Measurements from ENCODE around the gene TSPYL4.

TSPYL4 gene

GRCh38 chr6:116221911-116222310 lies 32.0 kb downstream of the TSPYL4 start:
- no peak for DNase-seq

GRCh38 chr6:116221067-116221466 lies 32.8 kb downstream of the TSPYL4 start:
- DNase-seq: no peak

- DNase-seq: no peak
Observed at GRCh38 chr6:116218866-116219265, 35.0 kb downstream of the TSPYL4 start.

GRCh38 chr6:116218172-116218633 lies 35.7 kb downstream of the TSPYL4 start:
- no peak for DNase-seq

- peak in 1 of 14 donors; percentile 21 for DNase-seq
Observed at GRCh38 chr6:116217069-116217468, 36.8 kb downstream of the TSPYL4 start.

- no peak for DNase-seq
Observed at GRCh38 chr6:116215414-116215813, 38.5 kb downstream of the TSPYL4 start.

GRCh38 chr6:116214681-116215080 lies 39.2 kb downstream of the TSPYL4 start:
- DNase-seq: no peak

- DNase-seq: no peak
Observed at GRCh38 chr6:116210750-116211425, 43.0 kb downstream of the TSPYL4 start.

- DNase-seq: no peak
Observed at GRCh38 chr6:116210316-116210715, 43.6 kb downstream of the TSPYL4 start.

- no peak for DNase-seq
Observed at GRCh38 chr6:116208056-116208785, 45.7 kb downstream of the TSPYL4 start.

GRCh38 chr6:116206231-116206903 lies 47.5 kb downstream of the TSPYL4 start:
- DNase-seq: no peak

GRCh38 chr6:116205281-116205680 lies 48.6 kb downstream of the TSPYL4 start:
- no peak for DNase-seq

- DNase-seq: no peak
Observed at GRCh38 chr6:116201538-116201937, 52.3 kb downstream of the TSPYL4 start.

- no peak for DNase-seq
Observed at GRCh38 chr6:116200619-116201249, 53.1 kb downstream of the TSPYL4 start.
